Tibial nerve (tissue), 4 donors: ENCODE measurements around the gene RPL26.

Experiments used
- EP300 ChIP-seq, 2 donors: sonication (generic); formaldehyde crosslinking; IDR thresholded peaks; one replicate each; pipeline ENCODE4 v1.6.1; 2017; ENCODE audit warnings: antibody characterized with exemption in 2 of 2, mild to moderate bottlenecking in 1 of 2
- POLR2A ChIP-seq, 2 donors: fragments of 450-650 bp; IDR thresholded peaks; one replicate each; pipeline ENCODE4 v1.6.1; 2017; ENCODE audit warnings: antibody characterized with exemption in 2 of 2, mild to moderate bottlenecking in 2 of 2, moderate library complexity in 2 of 2
- TF ChIP-seq, protein P1 (sequence below), 5 experiments: fragments of 200-600 bp in 3 of 5; fragments of 450-650 bp in 2 of 5; sonication (generic) in 3 of 5; IDR thresholded peaks; one replicate each; pipeline ENCODE4 v1.5.1; 2016 to 2019; ENCODE audit warnings: antibody characterized with exemption in 5 of 5, mild to moderate bottlenecking in 3 of 5, moderate library complexity in 2 of 5

DNA sequence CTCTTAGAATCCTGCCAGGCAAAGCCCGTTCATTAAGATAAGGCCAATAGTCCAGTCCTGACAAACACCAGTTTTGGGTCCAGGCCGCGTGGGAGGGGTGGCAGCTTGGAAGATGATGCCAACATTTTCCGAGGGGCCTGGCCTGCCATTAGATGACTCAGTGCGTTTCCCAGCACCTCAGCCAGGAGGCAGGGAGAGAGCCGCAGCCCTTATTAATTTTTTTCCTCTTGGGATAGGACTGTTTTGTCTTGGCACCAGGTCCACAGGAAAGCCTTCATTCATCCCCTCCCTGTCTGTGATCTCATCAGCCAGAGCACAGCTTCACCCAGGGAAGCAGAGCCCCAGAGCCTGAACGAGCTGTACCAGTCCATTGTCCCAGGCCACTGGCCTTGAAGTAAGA, 48.0 kb upstream of the RPL26 start:
- no peak for TF ChIP-seq POLR2A (IDR thresholded peaks at IDR 0.05)
- TF ChIP-seq, protein P1, sequence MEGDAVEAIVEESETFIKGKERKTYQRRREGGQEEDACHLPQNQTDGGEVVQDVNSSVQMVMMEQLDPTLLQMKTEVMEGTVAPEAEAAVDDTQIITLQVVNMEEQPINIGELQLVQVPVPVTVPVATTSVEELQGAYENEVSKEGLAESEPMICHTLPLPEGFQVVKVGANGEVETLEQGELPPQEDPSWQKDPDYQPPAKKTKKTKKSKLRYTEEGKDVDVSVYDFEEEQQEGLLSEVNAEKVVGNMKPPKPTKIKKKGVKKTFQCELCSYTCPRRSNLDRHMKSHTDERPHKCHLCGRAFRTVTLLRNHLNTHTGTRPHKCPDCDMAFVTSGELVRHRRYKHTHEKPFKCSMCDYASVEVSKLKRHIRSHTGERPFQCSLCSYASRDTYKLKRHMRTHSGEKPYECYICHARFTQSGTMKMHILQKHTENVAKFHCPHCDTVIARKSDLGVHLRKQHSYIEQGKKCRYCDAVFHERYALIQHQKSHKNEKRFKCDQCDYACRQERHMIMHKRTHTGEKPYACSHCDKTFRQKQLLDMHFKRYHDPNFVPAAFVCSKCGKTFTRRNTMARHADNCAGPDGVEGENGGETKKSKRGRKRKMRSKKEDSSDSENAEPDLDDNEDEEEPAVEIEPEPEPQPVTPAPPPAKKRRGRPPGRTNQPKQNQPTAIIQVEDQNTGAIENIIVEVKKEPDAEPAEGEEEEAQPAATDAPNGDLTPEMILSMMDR (IDR thresholded peaks at IDR 0.05): no peak
- no peak for TF ChIP-seq EP300 (IDR thresholded peaks at IDR 0.05)
